HepG2 (cell line): Measurements from ENCODE around the gene PPP1CB. TPM values are rescaled to one million over a fixed set of nuclear protein-coding genes. Genes with fewer than 3 reads are reported as not detected.

Experiments used
- ATAC-seq: fragments of 200-7000 bp; cut with Tn5 transposase; 3 replicates; pipeline ENCODE4 v1.9.1; 2020; ENCODE audit warnings: mild to moderate bottlenecking, moderate library complexity
- BruUV-seq: library from RNA; stranded (reverse); fragments of 400-500 nt; replicated peaks from 2 replicates; lab custom pipeline; 2021; lab: Mats Ljungman, UMichigan
- CTCF ChIA-PET: fragments of 300-600 bp; formaldehyde crosslinking; extraction: SDS; loops from one replicate; lab custom pipeline; 2021; ENCODE audit warnings: low total read pairs, inconsistent platforms, low intra/inter-chr PET ratio; lab: Yijun Ruan, JAX
- POLR2A ChIA-PET: fragments of 350-600 bp; sonication (Branson Sonifier 250); formaldehyde crosslinking; loops from one replicate; lab custom pipeline; 2020; ENCODE audit warnings: antibody characterized with exemption, inconsistent platforms; lab: Yijun Ruan, JAX
- DNase-seq: peaks from one replicate; pipeline ENCODE4 v3.0.0-alpha.2; 2015; ENCODE audit warnings: low spot score
- FAIRE-seq: peaks from 3 replicates; lab custom pipeline; 2011; peaks lifted over from hg19 to GRCh38; lab: Jason Lieb, UNC
- H2AFZ ChIP-seq: one replicate; pipeline ENCODE4 v1.6.1; 2011; ENCODE audit warnings: low read length, inconsistent platforms
- H3K27ac ChIP-seq: fragments of 300-600 bp; 3 replicates; pipeline ENCODE4 v1.8.0; 2011; ENCODE audit warnings: mixed run types, mild to moderate bottlenecking, mixed read lengths, low read length, inconsistent platforms; ENCODE audit not compliant: insufficient read depth; ENCODE audit errors: extremely low read length
- H3K27me3 ChIP-seq, 2 experiments: fragments of 200-600 bp in 1 of 2; 2 replicates in 1 of 2; 3 replicates in 1 of 2; pipeline versions ENCODE4 v1.6.0 to v1.8.0; 2011; ENCODE audit warnings: low read length in 2 of 2, mild to moderate bottlenecking in 2 of 2, moderate library complexity in 2 of 2, inconsistent platforms in 1 of 2; ENCODE audit not compliant: insufficient read depth in 2 of 2, control insufficient read depth in 1 of 2
- H3K36me3 ChIP-seq, 2 experiments: fragments of 200-600 bp in 1 of 2; replicated peaks in 1 of 2; 2 replicates in 1 of 2; 3 replicates in 1 of 2; pipeline versions ENCODE4 v1.5.1 to v1.8.0; 2011; ENCODE audit warnings: low read length in 2 of 2, inconsistent platforms in 1 of 2; ENCODE audit not compliant: insufficient read depth in 2 of 2, control insufficient read depth in 1 of 2
- H3K4me1 ChIP-seq: 2 replicates; pipeline ENCODE4 v1.5.1; 2012; ENCODE audit warnings: low read length, inconsistent platforms; ENCODE audit not compliant: insufficient read depth
- H3K4me2 ChIP-seq: 2 replicates; pipeline ENCODE4 v1.6.0; 2011; ENCODE audit warnings: low read depth, low read length, inconsistent platforms
- H3K4me3 ChIP-seq, 3 experiments: fragments of 200-600 bp in 1 of 3; sonication (generic), shearing (Covaris generic) in 1 of 3; replicated peaks in 1 of 3; 2 replicates each; pipeline ENCODE4 v1.5.1; 2011 to 2016; ENCODE audit warnings: low read length in 3 of 3, inconsistent platforms in 2 of 3, low read depth in 2 of 3, mild to moderate bottlenecking in 2 of 3, control low read depth in 1 of 3, mixed read lengths in 1 of 3; ENCODE audit not compliant: insufficient read depth in 1 of 3
- H3K79me2 ChIP-seq: one replicate; pipeline ENCODE4 v1.6.1; 2011; ENCODE audit warnings: low read length, inconsistent platforms; ENCODE audit not compliant: insufficient read depth
- H3K9ac ChIP-seq: 2 replicates; pipeline ENCODE4 v1.6.0; 2011; ENCODE audit warnings: mild to moderate bottlenecking, low read depth, low read length, inconsistent platforms; ENCODE audit not compliant: insufficient read depth
- H3K9me3 ChIP-seq: 2 replicates; pipeline ENCODE4 v1.5.1; 2012; ENCODE audit warnings: mild to moderate bottlenecking, low read length
- H4K20me1 ChIP-seq: 2 replicates; pipeline ENCODE4 v1.6.0; 2011; ENCODE audit warnings: inconsistent platforms, mild to moderate bottlenecking, low read length, moderate library complexity; ENCODE audit not compliant: insufficient read depth
- FOXP4 ChIP-seq: sonication (generic); formaldehyde crosslinking; IDR thresholded peaks from 2 replicates; pipeline ENCODE4 v1.4.0; 2020; ENCODE audit warnings: missing genetic modification reagents
- MXD4 ChIP-seq: IDR thresholded peaks from 2 replicates; pipeline ENCODE4 v1.6.1; 2016; ENCODE audit warnings: mild to moderate bottlenecking, missing biosample characterization, missing genetic modification reagents
- ZHX2 ChIP-seq, 2 experiments: sonication (generic) in 1 of 2; formaldehyde crosslinking in 1 of 2; IDR thresholded peaks; 2 replicates each; pipeline versions ENCODE4 v1.6.1 to v1.9.0; 2014 to 2022; ENCODE audit warnings: antibody characterized with exemption in 1 of 2, borderline replicate concordance in 1 of 2, inconsistent platforms in 1 of 2, low read depth in 1 of 2, missing genetic modification reagents in 1 of 2
- ZNF44 ChIP-seq: sonication (generic); formaldehyde crosslinking; IDR thresholded peaks from 2 replicates; pipeline ENCODE4 v1.5.1; 2020; ENCODE audit warnings: mild to moderate bottlenecking, missing genetic modification reagents
- ZNF563 ChIP-seq: sonication (generic); formaldehyde crosslinking; IDR thresholded peaks from 2 replicates; pipeline ENCODE4 v1.8.0; 2022; ENCODE audit warnings: mild to moderate bottlenecking, moderate library complexity, missing genetic modification reagents
- WGBS: methylation state at CpG from one replicate; pipeline ENCODE4 v1.1.6; 2017; ENCODE audit warnings: low lambda C conversion rate; 5-methylcytosine and 5-hydroxymethylcytosine counted together
- in situ Hi-C: cut with HindIII; loops from 2 replicates; pipeline ENCODE4 v1.10.0; 2017; ENCODE audit warnings: low pct_unique_long_range_greater_than_20kb; ENCODE audit not compliant: extremely low pct_ligation_motif_present
- intact Hi-C: fragments of 100-400 bp; cut with micrococcal nuclease; formaldehyde crosslinking; loops from one replicate; pipeline ENCODE4 v1.10.0; 2022; ENCODE audit not compliant: unreplicated experiment
- polyA plus RNA-seq, 8 experiments: library from polyadenylated mRNA; depleted of rRNA in 3 of 8; stranded (reverse) in 7 of 8; unstranded in 1 of 8; fragments of >200 nt; fragmentation: Illumina TruSeq in 4 of 8; extraction: Trizol in 4 of 8; gene quantifications; 2 replicates each; pipeline versions ENCODE4 v1.2.1 to v1.2.3, GENCODE V29; 2011 to 2016; ENCODE audit warnings: low read depth in 4 of 8, missing spikeins in 1 of 8, mixed read lengths in 1 of 8; ENCODE audit not compliant: insufficient read depth in 1 of 8
- total RNA-seq, 5 experiments: library from RNA; depleted of rRNA; stranded (reverse); fragments of >200 nt; fragmentation: Illumina TruSeq; extraction: Trizol; gene quantifications; 2 replicates each; pipeline ENCODE4 v1.2.3, GENCODE V29; 2016; ENCODE audit warnings: low read depth in 1 of 5

PPP1CB gene
- total and polyA plus RNA-seq, 2 of the 13 experiments (the other 11 are each of a cell fraction or from before 2014, with no cell fraction given): 46.9 to 109 TPM

GRCh38 chr2:28764909-28765711 lies 13.5 kb downstream of the PPP1CB start (continued):
- TF ChIP-seq ZNF563 (CRISPR knock-in tag): no peak

- no peak overlapping the region for H3K27ac ChIP-seq
- no peaks in the 10 kb centered on the region for H3K27me3 ChIP-seq
- no peaks in the 10 kb centered on the region for H3K9me3 ChIP-seq
- H3K79me2 ChIP-seq: peaks cover 99% of the 10 kb centered on the region
- no peak overlapping the region for H3K4me2 ChIP-seq
- H4K20me1 ChIP-seq: peaks cover 82% of the 10 kb centered on the region
- ATAC-seq: no peak
- H3K4me3 ChIP-seq: no peak overlapping the region
- H3K9ac ChIP-seq: no peak overlapping the region
- H3K4me1 ChIP-seq: peaks cover 20% of the 10 kb centered on the region
- TF ChIP-seq ZHX2 (IDR thresholded peaks at IDR 0.05; ENCODE audit: low read depth) (no peak), ZHX2 (CRISPR knock-in tag; IDR thresholded peaks at IDR 0.05; ENCODE audit: borderline replicate concordance) (no peak), MXD4 (CRISPR knock-in tag) (no peak), ZNF44 (CRISPR knock-in tag) (no peak), FOXP4 (CRISPR knock-in tag) (no peak)
- TF ChIP-seq, all 625 proteins: peak for 0
- Histone ChIP-seq H3K36me3 (peaks cover 2 to 4% of the 10 kb centered on the region in 2 experiments; a peak in 3 of 5 replicates), H2AFZ (no peak overlapping the region)
- no peak for FAIRE-seq
- no TSS peak for BruUV-seq
- intact Hi-C loops (no loop called here), in situ Hi-C loops (no loop called here)
- ChIA-PET POLR2A (interaction anchor here (1.0 kb wide), 1 partner anchor 14 kb away, joined by 3 read pairs; the partner anchor contains the start of gene PPP1CB), CTCF (no interaction called here)
- WGBS: 96% methylated on average over 2 of the region's 2 CpGs
- DNase-seq: no peak
Measured at GRCh38 chr2:28766070-28766469, 14.4 kb downstream of the PPP1CB start.
